HCT116 (cell line): ENCODE measurements around the gene GPR155. TPM values are rescaled to one million over a fixed set of nuclear protein-coding genes. Genes with fewer than 3 reads are reported as not detected.

Source experiments
- ATAC-seq: fragments of 200-7000 bp; cut with Tn5 transposase; 2 replicates; pipeline ENCODE4 v1.9.1; 2020; ENCODE audit warnings: mild to moderate bottlenecking, moderate library complexity
- BruUV-seq: library from RNA; stranded (reverse); fragments of 400-500 nt; replicated peaks from 2 replicates; lab custom pipeline; 2021; lab: Mats Ljungman, UMichigan
- CTCF ChIA-PET: fragments of 300-600 bp; sonication (Branson Sonifier 250); formaldehyde crosslinking; loops from one replicate; lab custom pipeline; 2021; ENCODE audit warnings: antibody characterized with exemption; lab: Charles Lee
- POLR2A ChIA-PET: fragments of 300-600, 350-600 bp; sonication (Branson Sonifier 250); formaldehyde crosslinking; loops from one replicate; lab custom pipeline; 2021; ENCODE audit warnings: antibody characterized with exemption; lab: Charles Lee
- RAD21 ChIA-PET, 2 experiments: fragments of 300-600 bp; sonication (Branson Sonifier 250); formaldehyde crosslinking; loops; one replicate each; lab custom pipeline; 2023; ENCODE audit warnings: low total read pairs in 2 of 2; ENCODE audit not compliant: uncharacterized antibody in 2 of 2, unreplicated experiment in 2 of 2, low non-redundant PET in 1 of 2; lab: Charles Lee
- DNase-seq: peaks from one replicate; pipeline ENCODE4 v3.0.0-alpha.2; 2010; ENCODE audit warnings: low read depth, low spot score
- H2AFZ ChIP-seq: fragments of 200-600 bp; shearing (Covaris generic), sonication (generic); 2 replicates; pipeline ENCODE4 v1.6.1; 2017; ENCODE audit warnings: low read depth, mixed run types, mixed read lengths, antibody characterized with exemption, low read length; ENCODE audit not compliant: poor library complexity, severe bottlenecking
- H3K27ac ChIP-seq: 2 replicates; pipeline ENCODE4 v1.5.1; 2012; ENCODE audit warnings: low read depth, low read length
- H3K27me3 ChIP-seq: fragments of 200-600 bp; sonication (generic); 2 replicates; pipeline ENCODE4 v1.6.1; 2016; ENCODE audit warnings: mixed run types, low read length, mixed read lengths; ENCODE audit not compliant: insufficient read depth
- H3K36me3 ChIP-seq, 2 experiments: fragments of 200-500 bp in 1 of 2; fragments of 200-600 bp in 1 of 2; sonication (Bioruptor generic) in 1 of 2; sonication (generic) in 1 of 2; 2 replicates each; pipeline versions ENCODE4 v1.5.1 to v1.6.1; 2014 to 2016; ENCODE audit warnings: low read length in 2 of 2, inconsistent platforms in 1 of 2, mixed read lengths in 1 of 2, mixed run types in 1 of 2; ENCODE audit not compliant: insufficient read depth in 2 of 2, control insufficient read depth in 1 of 2
- H3K4me1 ChIP-seq, 2 experiments: fragments of 200-600 bp in 1 of 2; sonication (generic) in 1 of 2; 2 replicates each; pipeline versions ENCODE4 v1.5.1 to v1.6.1; 2012 to 2017; ENCODE audit warnings: low read length in 2 of 2, inconsistent platforms in 1 of 2, mild to moderate bottlenecking in 1 of 2, mixed read lengths in 1 of 2, mixed run types in 1 of 2, moderate library complexity in 1 of 2; ENCODE audit not compliant: insufficient read depth in 2 of 2, control insufficient read depth in 1 of 2
- H3K4me2 ChIP-seq: fragments of 200-600 bp; sonication (generic); 2 replicates; pipeline ENCODE4 v1.6.1; 2017; ENCODE audit warnings: mixed run types, low read length, mixed read lengths
- H3K4me3 ChIP-seq, 2 experiments: fragments of 200-600 bp in 1 of 2; sonication (generic) in 1 of 2; replicated peaks in 1 of 2; 2 replicates each; pipeline ENCODE4 v1.5.1; 2011 to 2016; ENCODE audit warnings: low read length in 2 of 2, control low read depth in 1 of 2, low read depth in 1 of 2, mild to moderate bottlenecking in 1 of 2, mixed read lengths in 1 of 2, mixed run types in 1 of 2
- H3K79me2 ChIP-seq: fragments of 200-600 bp; sonication (generic); 2 replicates; pipeline ENCODE4 v1.6.1; 2017; ENCODE audit warnings: mild to moderate bottlenecking, mixed run types, low read length, moderate library complexity, mixed read lengths; ENCODE audit not compliant: insufficient read depth
- H3K9ac ChIP-seq: fragments of 200-600 bp; sonication (generic); 2 replicates; pipeline ENCODE4 v1.6.1; 2016; ENCODE audit warnings: low read length, mixed read lengths
- H3K9me2 ChIP-seq: fragments of 200-600 bp; sonication (generic), shearing (Covaris generic); 2 replicates; pipeline ENCODE4 v1.6.1; 2017; ENCODE audit warnings: mixed run types, mild to moderate bottlenecking, moderate library complexity; ENCODE audit not compliant: insufficient read depth
- H3K9me3 ChIP-seq, 2 experiments: fragments of 200-500 bp in 1 of 2; fragments of 200-600 bp in 1 of 2; sonication (Bioruptor generic) in 1 of 2; sonication (generic) in 1 of 2; 2 replicates each; pipeline ENCODE4 v1.6.1; 2014 to 2017; ENCODE audit warnings: low read length in 2 of 2, mixed read lengths in 2 of 2, inconsistent platforms in 1 of 2, low read depth in 1 of 2, mild to moderate bottlenecking in 1 of 2, mixed run types in 1 of 2, moderate library complexity in 1 of 2; ENCODE audit not compliant: control insufficient read depth in 1 of 2, insufficient read depth in 1 of 2
- H4K20me1 ChIP-seq: fragments of 200-600 bp; sonication (generic), shearing (Covaris generic); 2 replicates; pipeline ENCODE4 v1.6.1; 2017; ENCODE audit warnings: mixed run types, mild to moderate bottlenecking, moderate library complexity; ENCODE audit not compliant: insufficient read depth
- CEBPB ChIP-seq: IDR thresholded peaks from 2 replicates; pipeline ENCODE4 v1.6.1; 2012; ENCODE audit warnings: low read depth
- EGR1 ChIP-seq: IDR thresholded peaks from 2 replicates; pipeline ENCODE4 v1.6.1; 2012; ENCODE audit warnings: low read depth
- FOSL1 ChIP-seq: IDR thresholded peaks from 2 replicates; pipeline ENCODE4 v1.6.1; 2012; ENCODE audit warnings: low read depth
- POLR2A ChIP-seq: IDR thresholded peaks from 2 replicates; pipeline ENCODE4 v1.7.0; 2011; ENCODE audit warnings: borderline replicate concordance; ENCODE audit not compliant: insufficient read depth, insufficient read length; ENCODE audit errors: extremely low read depth
- POLR2AphosphoS5 ChIP-seq: IDR thresholded peaks from 2 replicates; pipeline ENCODE4 v1.6.1; 2011; ENCODE audit warnings: mild to moderate bottlenecking, low read depth, low read length, moderate library complexity
- RAD21 ChIP-seq: IDR thresholded peaks from 2 replicates; pipeline ENCODE4 v1.6.1; 2012; ENCODE audit warnings: low read depth, mild to moderate bottlenecking
- REST ChIP-seq: IDR thresholded peaks from 2 replicates; pipeline ENCODE4 v1.6.1; 2012; ENCODE audit warnings: low read depth
- SIN3A ChIP-seq: IDR thresholded peaks from 2 replicates; pipeline ENCODE4 v1.6.1; 2012; ENCODE audit warnings: low read depth
- SP1 ChIP-seq: IDR thresholded peaks from 2 replicates; pipeline ENCODE4 v1.6.1; 2012; ENCODE audit warnings: low read depth
- ZFX ChIP-seq: fragments of 450-650 bp; IDR thresholded peaks from 2 replicates; pipeline ENCODE4 v1.6.1; 2017
- ZNF274 ChIP-seq: fragments of 200-500 bp; sonication (Bioruptor generic); IDR thresholded peaks from 2 replicates; pipeline ENCODE4 v1.6.1; 2014; ENCODE audit warnings: mild to moderate bottlenecking, low read depth, low read length, inconsistent platforms
- intact Hi-C: fragments of 100-400 bp; cut with micrococcal nuclease; formaldehyde crosslinking; loops from 2 replicates; pipeline ENCODE4 v1.10.0; 2022
- total RNA-seq: library from RNA; stranded (reverse); gene quantifications from one replicate; pipeline ENCODE4 v1.2.1, GENCODE V29; 2021; ENCODE audit not compliant: unreplicated experiment
- TF ChIP-seq, protein P1 (sequence below), 3 experiments: fragments of 200-600 bp in 1 of 3; sonication (generic) in 1 of 3; IDR thresholded peaks in 2 of 3; conservative IDR thresholded peaks in 1 of 3; 2 replicates each; pipeline ENCODE4 v1.5.1; 2012 to 2017; ENCODE audit warnings: low read depth in 2 of 3, low read length in 2 of 3, antibody characterized with exemption in 1 of 3, borderline replicate concordance in 1 of 3, control low read depth in 1 of 3, mild to moderate bottlenecking in 1 of 3, mixed read lengths in 1 of 3, mixed run types in 1 of 3, moderate library complexity in 1 of 3; ENCODE audit not compliant: insufficient read depth in 1 of 3
- TF ChIP-seq, protein P2 (sequence below): IDR thresholded peaks from 2 replicates; pipeline ENCODE4 v1.6.1; 2012

The GPR155 gene
- total RNA-seq, 1 experiment from 2014 or later, result 3.8 TPM

DNA sequence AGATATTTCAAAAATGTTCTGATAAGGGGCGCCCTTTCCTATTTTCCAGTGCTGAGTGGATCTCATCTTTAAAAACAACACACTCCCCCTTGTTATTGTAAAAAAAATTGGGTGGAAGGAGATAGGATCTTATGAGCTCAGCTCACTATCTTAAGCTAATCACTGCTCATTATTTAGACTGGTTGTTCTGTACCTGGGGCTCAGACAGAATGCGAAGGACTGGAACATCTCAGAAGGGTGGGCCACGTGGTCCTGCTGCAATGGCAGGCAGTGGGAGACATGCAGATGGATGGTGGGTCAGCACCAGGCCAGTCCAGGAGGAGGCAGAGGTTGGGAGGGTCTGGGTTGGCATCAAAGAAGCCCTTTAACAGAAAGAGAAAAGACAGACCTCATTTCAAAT lies 48.3 kb upstream of the GPR155 start:
- RAD21 ChIA-PET, result no interaction called here
- Histone ChIP-seq H3K4me3 (no peak overlapping the region), H4K20me1 (no peaks in the 10 kb centered on the region), H3K4me1 (peaks cover 0 to 3% of the 10 kb centered on the region in 2 experiments; a peak in 1 of 4 replicates), H3K9ac (no peak overlapping the region), H2AFZ (no peak overlapping the region), H3K36me3 (no peaks in the 10 kb centered on the region), H3K9me2 (no peaks in the 10 kb centered on the region), H3K79me2 (no peaks in the 10 kb centered on the region), H3K9me3 (no peaks in the 10 kb centered on the region), H3K27me3 (no peaks in the 10 kb centered on the region), H3K27ac (no peak overlapping the region), H3K4me2 (no peak overlapping the region)
- TF ChIP-seq SIN3A (no peak), SP1 (no peak), POLR2A (no peak), CEBPB (no peak), RAD21 (no peak), ZNF274 (no peak), ZFX (no peak), POLR2AphosphoS5 (no peak), FOSL1 (no peak), EGR1 (no peak), REST (no peak)
- TF ChIP-seq, protein P1, sequence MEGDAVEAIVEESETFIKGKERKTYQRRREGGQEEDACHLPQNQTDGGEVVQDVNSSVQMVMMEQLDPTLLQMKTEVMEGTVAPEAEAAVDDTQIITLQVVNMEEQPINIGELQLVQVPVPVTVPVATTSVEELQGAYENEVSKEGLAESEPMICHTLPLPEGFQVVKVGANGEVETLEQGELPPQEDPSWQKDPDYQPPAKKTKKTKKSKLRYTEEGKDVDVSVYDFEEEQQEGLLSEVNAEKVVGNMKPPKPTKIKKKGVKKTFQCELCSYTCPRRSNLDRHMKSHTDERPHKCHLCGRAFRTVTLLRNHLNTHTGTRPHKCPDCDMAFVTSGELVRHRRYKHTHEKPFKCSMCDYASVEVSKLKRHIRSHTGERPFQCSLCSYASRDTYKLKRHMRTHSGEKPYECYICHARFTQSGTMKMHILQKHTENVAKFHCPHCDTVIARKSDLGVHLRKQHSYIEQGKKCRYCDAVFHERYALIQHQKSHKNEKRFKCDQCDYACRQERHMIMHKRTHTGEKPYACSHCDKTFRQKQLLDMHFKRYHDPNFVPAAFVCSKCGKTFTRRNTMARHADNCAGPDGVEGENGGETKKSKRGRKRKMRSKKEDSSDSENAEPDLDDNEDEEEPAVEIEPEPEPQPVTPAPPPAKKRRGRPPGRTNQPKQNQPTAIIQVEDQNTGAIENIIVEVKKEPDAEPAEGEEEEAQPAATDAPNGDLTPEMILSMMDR (IDR thresholded peaks at IDR 0.05 in 2 of 3, conservative IDR thresholded peaks at IDR 0.05 in 1 of 3; ENCODE audit: borderline replicate concordance in 1 of 3, insufficient read depth in 1 of 3, low read depth in 2 of 3, low read length in 2 of 3), result no peak
- TF ChIP-seq, protein P2, sequence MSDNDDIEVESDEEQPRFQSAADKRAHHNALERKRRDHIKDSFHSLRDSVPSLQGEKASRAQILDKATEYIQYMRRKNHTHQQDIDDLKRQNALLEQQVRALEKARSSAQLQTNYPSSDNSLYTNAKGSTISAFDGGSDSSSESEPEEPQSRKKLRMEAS, result no peak
- intact Hi-C loops, result no loop called here
- ATAC-seq (no peak), DNase-seq (no peak)
- POLR2A ChIA-PET, result no interaction called here
- BruUV-seq, result no TSS peak
- CTCF ChIA-PET, result interaction anchor here (0.8 to 1.2 kb wide), 2 partner anchors 12 to 72 kb away, joined by 3 read pairs; no protein-coding TSS in a partner anchor
